T-helper 2 cell (primary cell): ENCODE results near the gene NTSR2.

Source experiments
- DNase-seq, 5 experiments: peaks; one replicate each; pipeline versions ENCODE4 v3.0.0 to v3.0.0-alpha.2; 2012 to 2022

The NTSR2 gene

DNA sequence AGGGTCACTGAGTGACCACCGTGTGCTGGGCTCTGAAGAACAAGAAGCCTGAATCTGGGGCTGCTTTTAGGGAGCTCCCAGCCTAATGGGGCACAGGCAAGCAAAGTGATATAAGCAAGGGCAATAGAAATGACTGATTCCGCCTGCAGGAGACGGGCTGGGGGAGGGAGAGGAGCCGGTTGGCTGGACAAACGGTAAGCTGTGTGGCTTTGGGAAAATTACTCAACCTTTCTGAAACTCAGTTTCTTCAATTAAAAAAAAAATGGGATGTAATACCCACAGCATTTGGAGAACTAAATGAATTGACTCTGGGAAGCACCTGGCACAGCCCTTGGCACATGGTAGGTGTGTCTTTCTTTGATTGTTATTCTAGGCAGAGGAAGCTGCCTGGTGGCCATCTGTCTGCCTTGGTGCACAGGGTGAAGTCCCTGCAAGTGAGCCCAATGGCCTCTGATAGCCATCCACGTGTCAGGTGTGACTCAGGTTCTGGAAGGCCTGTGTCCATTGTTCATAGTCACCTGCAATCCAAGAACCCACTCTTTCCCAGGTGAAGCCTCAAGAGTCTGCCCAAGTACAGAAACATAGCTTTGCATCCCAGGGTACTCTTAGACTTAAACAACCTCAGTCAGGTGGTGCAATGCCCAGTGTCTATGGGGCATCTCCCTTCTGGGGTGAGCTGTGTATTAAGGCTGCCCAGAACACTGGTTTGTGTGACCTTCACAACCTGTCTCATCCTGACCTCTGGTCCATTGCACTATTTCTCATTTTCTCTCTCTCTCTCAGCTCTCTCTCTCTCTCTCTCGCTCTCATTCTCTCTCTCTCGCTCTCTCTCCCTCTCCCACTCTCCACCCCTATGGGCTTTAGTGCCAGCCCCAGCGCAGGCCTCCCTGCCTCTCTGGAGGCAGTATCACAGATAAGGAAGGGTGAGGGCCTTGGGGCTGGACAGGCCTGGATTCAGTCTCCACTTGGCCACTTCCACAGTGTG, 30.0 kb upstream of the NTSR2 start:
- DNase-seq, result no peak

DNA sequence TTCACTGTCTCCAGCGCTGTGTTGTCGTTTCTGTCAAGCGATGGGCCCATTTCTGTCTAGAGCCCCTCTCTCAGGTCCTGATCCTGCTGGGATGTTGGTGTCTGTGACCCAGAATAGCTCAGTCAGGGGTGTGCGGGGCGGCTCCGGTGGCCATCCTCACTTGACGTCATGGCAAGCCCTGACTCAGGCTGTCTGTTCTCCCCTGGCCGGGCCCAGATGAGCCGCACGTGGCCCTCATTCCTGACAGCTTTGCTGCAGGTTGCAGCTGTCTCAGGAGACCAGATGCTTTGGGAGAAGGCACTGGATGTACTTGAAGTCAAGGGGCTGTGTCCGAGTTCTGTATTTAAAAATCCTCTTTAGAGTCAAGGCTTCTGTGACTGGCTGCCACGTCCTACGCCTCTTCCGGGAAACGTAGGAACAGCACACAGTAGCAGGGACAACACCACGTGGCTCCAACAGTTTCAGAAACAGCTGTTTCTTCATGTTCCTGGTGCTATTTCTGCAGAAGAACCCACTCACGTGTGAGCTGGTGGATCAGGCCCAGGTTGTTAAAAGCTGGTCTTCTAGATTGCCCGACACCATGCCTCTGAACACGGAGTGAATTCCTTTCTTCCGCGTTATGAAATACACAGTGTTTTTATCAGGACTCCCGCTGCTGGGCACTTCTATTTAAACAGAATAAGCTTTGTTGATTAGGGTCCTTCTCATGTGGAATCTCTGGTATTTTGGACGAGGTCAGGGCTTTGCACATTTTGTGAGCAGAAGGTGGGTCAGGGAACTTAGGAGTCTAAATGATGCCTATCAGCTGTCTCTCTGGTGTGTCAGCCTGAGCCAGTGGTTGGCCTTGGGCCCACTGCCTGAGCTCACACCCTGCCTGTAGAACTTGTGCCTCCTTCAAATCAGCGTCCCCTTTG, 28.3 kb upstream of the NTSR2 start:
- no peak for DNase-seq

DNA sequence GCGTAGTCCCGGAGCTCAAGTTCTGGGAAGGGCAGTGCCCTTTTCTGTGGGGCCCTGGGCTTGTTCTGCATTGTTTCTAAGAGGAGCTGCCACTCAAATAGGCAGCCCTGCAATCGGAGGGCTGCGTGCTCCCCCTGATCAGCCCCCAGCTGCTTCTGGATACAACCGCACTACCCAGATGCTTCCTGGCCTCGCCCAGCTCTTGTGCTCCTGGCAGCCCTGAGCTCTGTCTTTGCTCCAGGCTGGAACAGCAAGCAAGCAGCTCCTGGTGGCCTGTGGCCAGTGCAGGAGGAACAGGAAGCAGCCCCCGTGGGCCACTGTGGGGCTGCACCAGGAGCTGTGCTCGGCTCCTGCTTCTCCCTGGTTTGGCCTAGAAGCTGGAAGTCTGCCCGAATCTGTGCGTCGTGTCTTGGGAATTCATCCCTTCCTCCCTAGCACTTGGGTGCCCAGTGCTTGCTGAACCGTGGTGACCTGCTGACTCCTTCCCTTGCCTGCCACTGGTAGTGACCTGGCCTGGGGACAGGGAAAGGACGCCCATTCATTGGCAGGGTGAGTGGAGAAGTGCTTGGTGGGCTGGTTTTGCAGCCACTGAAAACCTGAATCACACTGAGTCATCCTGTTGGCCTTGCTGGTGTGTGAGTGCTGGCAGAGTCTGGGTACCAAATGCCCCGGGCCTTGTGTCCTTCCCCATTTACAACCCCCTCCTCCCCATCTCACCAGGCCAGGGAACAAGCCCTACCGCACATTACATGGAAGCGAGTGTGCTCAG, 27.3 kb upstream of the NTSR2 start:
- DNase-seq, result no peak

DNA sequence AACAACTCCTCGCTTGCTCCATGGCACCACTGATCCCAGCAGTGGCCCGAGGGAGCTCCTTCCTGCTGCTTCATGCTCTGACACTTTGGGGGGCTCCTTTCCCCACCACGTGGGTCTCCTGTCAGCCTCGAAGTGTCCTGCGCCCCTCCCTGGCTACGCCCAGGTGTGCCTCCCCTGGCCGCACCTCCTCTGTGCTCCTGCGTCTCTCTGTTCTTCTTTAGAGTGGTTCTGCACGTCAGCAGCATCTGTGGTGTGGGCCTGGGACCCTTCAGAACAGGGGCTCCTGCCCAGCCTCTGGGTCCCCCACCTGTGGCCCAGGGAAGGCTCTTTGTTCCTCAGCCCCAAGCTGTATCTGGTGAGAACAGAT, 26.7 kb upstream of the NTSR2 start:
- DNase-seq, result no peak

DNA sequence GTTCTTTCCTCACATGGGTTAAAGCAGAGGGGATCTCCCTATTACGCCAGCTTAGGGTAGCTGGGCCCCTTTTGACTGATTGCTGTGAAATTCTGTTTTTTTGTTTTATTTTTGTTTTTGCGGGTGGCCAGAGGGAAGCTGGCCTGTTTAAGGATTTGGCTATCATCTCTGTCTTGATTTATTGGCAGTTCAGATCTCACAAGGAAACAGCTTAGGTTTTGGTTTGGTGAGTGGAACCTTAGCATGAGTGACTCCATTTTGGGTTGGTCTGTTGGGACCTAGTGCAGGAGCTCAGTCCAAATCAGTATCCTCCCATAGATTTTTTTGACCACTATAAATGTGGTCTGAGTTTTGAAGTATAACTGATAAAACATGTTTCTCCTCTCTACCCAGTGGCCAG, 25.6 kb upstream of the NTSR2 start:
- no peak for DNase-seq

DNA sequence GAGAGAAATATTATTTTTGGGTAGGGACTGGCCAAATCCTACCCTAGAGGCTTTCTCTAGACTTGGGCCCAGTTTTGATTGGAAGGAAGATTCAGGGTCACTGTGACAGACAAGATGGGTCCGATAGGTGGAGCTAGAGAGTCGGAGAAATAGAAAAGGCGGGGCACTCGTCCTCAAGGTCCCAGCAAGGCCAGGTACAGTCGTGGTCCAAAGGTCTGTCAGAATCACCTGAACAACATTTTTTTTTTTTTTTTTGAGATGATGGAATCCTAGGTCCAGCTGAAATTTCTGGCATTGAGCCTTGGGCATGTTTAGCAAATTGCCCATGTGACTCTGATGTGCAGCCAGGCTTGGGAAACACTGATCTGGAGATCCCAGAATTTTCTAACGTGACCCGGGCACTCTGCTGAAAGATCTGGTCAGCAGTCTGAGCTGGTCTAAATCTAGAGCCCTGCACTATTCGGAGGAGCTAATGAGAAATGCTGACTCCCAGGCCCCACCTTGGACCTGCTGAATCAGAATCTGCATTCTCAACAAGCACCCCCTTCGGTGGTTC, 23.0 kb upstream of the NTSR2 start:
- peak in 4 of 5 experiments; percentile 33 to 66 (median 40) for DNase-seq

DNA sequence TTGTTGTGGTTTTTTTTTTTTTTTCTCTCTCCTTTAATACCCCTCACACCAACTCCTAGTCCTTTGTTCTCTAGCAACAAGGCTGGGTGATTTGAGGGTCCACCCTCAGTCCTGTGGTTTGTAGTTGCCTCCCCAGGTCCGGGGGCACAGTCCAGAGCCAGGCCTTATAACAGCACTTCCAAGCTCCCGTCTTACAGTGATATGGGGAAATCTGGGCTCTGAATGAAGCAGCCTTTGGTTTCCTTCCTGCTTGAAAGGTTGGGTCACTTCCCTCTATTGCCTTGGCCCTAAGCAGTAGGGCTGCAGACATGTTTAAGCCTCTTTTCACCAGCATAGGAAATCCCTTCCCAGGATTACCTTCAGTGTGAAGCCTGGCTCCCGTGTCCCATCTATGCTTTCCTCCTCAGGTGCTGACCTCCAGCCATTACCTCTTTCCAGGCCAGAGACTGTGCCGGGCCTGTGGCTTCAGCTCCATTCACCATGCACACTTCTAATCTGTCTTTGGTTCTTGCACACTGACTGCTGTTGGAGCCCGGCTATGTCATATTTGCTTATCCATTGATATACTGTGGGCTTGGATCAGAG, 21.2 kb upstream of the NTSR2 start:
- DNase-seq, result no peak

DNA sequence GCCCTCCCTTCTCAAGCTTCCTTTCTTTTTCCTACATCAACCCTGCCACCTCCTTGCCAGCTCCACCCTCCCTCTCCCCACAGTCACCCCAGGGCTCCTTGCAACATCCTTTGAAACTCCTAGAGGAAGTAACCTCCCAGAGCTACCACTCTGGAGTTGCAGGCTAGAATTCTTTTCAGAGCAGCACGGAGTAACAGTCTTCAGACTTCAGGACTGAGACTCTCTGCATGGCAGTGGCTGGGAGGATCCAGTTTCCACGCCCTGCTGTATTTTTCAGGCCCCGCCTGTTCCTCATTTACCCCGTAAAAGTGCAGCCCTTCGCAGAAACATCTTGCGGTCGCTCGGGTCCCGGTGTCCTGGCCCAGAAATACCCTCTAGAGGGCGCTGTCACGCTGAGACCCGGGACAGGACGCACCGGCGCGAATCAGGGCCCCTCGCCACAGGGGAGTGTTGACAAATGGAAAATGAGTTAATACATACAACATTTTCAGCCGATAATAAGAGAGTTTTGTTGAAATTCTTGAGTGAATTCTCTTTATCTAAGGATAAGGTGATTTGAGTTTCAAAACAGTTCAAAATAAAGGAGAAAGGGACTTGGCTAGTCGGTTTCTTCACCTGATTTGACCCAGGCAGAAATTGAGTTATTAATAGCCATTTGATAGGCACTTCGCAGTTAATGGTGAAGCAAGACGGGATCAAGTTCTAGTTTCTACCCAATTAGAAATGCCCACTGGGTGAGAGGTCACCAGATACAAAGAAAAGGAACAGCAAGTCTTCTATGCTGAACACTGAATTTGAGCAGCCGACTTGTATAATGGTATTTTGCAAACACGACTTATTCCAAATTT, 18.5 kb upstream of the NTSR2 start:
- DNase-seq, result peak; percentile 52 to 81 (median 69)

DNA sequence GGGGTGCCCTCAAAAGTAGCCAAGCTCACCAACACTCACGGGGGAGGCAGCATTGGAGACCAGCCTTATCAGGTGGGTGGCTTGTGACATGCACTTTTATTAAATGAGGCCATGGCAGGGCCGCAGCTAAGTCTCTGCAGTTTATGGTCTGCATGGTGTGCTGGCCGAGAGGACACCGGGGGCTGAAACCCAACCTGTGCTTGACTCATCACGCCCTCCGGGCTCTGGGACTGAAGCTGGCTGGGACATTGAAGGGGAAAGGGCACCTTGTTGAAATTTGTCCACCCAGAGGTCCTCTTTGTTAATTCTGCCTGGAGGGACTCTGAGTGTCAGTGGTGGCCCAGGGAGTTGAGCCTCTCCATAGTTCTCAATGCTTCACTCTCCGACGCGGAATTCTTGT, 17.7 kb upstream of the NTSR2 start:
- DNase-seq, result no peak

DNA sequence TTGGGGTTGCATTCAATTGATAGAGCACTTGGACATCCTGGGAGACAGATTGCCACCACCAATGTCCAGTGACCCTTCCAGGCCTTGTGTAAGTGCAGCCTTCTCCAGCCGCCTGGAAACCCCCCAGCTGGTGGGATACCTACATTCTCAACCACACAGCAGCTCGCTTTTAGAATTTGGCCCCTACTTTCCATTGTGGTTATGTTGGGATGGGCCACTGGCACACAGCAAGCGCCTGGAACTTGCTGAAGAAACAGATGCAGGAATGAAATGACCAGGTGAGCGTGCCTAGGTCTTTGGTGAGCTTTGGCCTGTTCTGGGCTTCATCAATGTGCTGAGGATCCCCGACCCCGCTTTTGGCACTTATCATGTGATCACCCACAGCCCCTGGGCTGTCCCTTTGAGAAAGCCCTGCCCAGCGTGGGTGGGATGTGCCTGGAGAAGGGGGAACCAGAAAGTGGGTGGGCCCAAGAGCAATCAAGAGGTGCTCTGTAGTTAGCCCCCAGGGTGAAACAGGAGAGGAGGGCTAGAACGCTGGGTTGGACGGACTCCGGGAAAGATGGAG, 16.0 kb upstream of the NTSR2 start:
- DNase-seq, result no peak

DNA sequence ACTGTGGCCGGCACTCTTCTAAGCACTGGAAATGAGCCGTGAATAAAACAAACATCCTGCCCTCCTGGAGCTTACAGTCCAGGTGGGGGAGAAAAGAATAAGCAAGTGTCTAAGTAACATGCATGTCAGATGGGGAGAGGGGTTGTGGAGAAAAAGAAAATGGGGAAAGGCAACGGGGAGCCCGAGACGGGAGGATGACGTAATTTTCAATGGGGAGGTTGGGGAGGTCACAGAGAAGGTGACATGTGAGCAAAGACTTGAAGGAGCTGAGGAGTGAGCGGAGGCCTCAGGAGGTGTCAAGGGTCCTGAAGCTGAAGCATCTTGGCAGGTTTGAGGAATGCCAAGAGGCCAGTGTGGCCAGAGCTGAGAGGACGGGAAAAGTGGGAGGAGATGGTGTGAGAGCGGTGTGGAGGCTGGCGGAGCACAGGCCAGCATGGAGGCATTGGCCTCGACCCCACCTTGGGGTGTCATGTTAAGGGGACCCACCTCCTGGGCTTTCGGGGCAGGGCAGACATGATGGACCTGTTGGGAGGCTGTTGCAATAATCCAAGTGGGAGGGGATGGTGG, 15.0 kb upstream of the NTSR2 start:
- DNase-seq, result no peak

DNA sequence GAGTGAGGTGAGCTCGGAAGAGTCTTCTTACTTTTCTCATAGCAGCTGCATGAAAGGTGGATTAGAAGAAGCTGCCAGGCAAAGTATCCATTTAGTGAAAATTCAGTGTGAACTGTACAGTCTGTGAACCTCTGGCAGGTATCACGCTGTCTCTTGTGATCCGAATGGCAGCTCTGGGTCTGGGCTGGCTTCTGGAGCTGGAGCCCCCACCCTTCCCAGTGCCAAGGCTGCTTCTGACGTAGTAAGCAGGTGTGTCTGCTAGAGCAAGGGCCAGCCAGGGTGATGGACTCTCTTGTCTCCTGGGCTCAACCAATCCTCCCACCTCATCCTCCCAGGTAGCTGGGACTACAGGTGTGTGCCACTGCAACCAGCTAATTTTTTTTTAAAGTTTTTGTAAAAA, 14.0 kb upstream of the NTSR2 start:
- DNase-seq, result no peak

DNA sequence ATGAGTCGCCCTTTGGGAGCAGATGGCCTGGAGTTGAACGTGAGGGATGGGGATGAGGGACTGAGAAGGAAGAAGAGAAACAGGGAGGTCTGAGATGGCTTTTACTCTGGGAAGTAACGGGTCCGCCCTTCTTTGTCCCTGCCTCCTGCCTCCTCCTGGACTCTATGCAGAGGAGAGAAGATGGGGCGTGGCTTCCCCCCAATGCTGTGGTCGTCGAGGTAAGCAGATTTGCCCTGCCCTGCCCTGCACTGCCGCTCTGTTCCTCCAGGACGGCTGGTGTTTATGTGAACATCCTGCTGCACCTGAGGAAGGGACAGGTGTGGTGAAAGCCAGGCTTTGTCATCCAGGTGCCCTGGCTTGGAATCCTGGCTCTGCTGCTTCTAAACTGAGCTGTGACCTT, 13.5 kb upstream of the NTSR2 start:
- DNase-seq, result no peak

DNA sequence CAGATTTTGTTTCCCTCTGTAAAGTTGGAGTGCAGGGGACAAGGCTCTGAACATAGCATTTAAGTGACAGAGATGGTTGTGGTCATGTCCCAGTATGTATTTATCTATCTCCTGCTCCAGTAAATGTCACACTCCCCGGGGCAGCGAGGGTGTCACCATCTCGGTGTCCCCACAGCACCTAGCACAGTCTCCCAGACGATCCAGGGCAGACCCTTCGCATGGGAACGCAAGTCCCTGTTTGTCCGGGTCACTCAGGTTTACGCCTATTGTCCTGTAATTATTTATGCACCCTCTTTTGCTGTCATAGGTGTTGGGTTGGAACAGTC, 12.6 kb upstream of the NTSR2 start:
- no peak for DNase-seq

DNA sequence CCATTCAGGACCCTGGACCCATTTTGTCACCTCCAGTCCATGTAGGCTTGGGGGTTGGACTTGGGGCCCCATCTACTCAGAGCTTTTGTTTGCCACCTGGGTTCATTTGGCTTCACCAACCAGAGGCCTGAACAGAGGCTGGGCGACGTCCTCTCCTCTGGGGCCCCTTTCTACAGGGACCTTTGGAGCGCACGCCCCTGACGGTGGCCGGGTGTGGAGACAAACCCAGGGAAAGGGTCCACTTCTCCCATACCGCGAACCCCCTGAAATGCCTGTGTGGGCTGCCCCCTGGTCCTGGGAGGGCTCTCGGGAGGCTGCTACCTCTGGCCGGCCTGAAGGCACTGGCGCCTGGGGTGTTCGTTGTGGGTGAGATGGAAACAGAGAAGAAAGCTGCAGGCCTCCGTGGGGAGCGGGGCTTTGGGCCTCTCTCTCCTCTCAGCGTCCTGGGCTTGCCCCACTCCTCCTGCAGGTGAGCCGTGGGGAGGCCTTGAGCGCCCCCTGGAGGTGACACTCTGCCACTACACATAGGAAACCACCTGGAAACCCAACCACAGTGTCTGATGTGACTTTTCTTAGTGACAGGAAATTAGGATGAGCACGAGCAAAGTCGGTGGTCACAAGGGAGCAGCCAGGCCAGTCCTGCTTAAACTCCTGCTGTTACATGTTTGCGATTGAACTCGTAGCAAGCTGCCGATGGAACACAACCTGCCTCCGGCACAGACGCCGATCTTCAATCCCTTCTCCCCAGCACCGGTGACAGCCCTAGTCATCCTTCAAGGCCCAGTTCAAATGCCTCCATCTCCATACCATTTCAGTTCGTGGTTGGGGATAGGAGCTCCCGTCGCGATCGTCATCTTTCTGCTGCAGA, 12.0 kb upstream of the NTSR2 start:
- peak in 3 of 5 experiments; percentile 23 to 38 (median 26) for DNase-seq

DNA sequence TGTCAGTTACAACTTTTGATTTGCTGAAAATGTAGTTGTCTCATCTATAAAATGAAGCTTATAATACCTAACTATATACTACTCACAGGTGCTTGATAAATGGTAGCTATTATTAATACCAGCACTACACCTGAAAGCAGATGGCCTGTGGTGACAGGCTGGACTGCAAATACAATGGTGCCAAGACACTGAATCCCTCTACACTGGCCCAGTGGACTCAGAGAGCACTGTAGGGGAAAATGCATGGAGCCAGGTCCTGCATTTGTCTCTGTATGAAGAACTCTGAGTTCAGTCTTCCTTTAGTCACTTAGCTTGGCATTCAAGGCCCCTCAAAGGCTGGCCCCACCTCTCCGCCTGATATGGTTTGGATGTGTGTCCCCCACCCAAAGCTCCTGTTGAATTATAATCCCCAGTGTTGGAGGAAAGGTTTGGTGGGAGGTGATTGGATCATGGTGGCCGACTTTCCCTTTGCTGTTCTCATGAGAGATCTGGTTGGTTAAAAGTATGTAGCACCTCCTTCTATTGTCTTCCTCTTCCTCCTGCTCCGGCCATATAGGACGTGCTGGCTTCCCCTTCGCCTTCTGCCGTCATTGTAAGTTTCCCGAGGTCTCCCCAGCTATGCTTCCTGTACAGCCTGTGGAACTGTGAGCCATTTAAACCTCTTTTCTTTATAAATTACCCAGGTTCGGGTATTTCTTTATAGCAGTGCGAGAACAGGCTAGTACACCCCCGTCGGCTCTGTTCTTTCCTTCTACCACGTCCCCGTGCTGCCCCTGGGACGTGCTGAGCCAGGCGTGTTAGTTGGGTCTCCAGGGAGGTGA, 11.1 kb upstream of the NTSR2 start:
- no peak for DNase-seq

DNA sequence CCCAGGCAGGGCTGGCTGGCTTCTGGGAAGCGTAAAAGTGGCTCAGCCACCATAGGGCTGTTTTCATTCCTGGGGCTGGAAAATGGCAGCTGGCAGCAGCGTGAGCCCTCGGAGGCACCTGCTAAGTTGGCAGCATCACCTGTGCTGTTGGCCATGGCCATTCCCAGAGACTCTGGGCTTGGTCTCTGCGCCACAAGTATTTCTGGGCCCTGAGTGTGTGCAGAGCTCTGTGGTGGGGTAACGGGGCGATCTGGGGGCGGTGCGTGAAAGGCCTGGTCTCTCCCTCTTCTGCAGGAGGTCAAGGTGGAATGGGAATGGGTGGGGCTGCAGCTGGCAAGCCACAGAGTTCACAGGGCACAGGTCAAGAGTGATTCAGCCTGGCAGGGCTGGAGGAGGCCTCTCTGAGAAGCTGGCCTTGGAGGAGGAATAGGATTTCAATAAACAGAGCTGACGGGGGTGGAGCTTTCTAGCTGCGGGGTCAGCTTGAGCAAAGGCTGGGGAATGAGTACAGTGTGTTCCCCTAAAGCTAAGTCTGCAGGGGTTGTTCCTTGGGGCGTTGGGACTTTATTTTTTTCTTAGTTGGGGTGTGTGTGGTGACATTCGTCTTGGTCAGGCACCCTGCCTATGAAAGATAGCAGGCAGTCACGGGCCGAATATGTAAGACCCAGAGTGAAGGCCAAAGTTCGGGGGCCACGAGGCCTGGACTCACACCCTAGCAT, 10.3 kb upstream of the NTSR2 start:
- DNase-seq, result no peak
